HCT116 (cell line): ENCODE measurements around the gene ZNF414. TPM values are rescaled to one million over a fixed set of nuclear protein-coding genes. Genes with fewer than 3 reads are reported as not detected.
"Not testable (repeated sequence)": the region's sequence is repeated elsewhere in the genome, so short reads cannot be mapped to it uniquely, and the experiment has no call there.

Source experiments
- ATAC-seq: fragments of 200-7000 bp; cut with Tn5 transposase; 2 replicates; pipeline ENCODE4 v1.9.1; 2020; ENCODE audit warnings: mild to moderate bottlenecking, moderate library complexity
- BruUV-seq: library from RNA; stranded (reverse); fragments of 400-500 nt; replicated peaks from 2 replicates; lab custom pipeline; 2021; lab: Mats Ljungman, UMichigan
- CTCF ChIA-PET: fragments of 300-600 bp; sonication (Branson Sonifier 250); formaldehyde crosslinking; loops from one replicate; lab custom pipeline; 2021; ENCODE audit warnings: antibody characterized with exemption; lab: Charles Lee
- POLR2A ChIA-PET: fragments of 300-600, 350-600 bp; sonication (Branson Sonifier 250); formaldehyde crosslinking; loops from one replicate; lab custom pipeline; 2021; ENCODE audit warnings: antibody characterized with exemption; lab: Charles Lee
- RAD21 ChIA-PET, 2 experiments: fragments of 300-600 bp; sonication (Branson Sonifier 250); formaldehyde crosslinking; loops; one replicate each; lab custom pipeline; 2023; ENCODE audit warnings: low total read pairs in 2 of 2; ENCODE audit not compliant: uncharacterized antibody in 2 of 2, unreplicated experiment in 2 of 2, low non-redundant PET in 1 of 2; lab: Charles Lee
- DNase-seq: peaks from one replicate; pipeline ENCODE4 v3.0.0-alpha.2; 2010; ENCODE audit warnings: low read depth, low spot score
- H2AFZ ChIP-seq: fragments of 200-600 bp; shearing (Covaris generic), sonication (generic); 2 replicates; pipeline ENCODE4 v1.6.1; 2017; ENCODE audit warnings: low read depth, mixed run types, mixed read lengths, antibody characterized with exemption, low read length; ENCODE audit not compliant: poor library complexity, severe bottlenecking
- H3K27ac ChIP-seq: 2 replicates; pipeline ENCODE4 v1.5.1; 2012; ENCODE audit warnings: low read depth, low read length
- H3K27me3 ChIP-seq: fragments of 200-600 bp; sonication (generic); 2 replicates; pipeline ENCODE4 v1.6.1; 2016; ENCODE audit warnings: mixed run types, low read length, mixed read lengths; ENCODE audit not compliant: insufficient read depth
- H3K36me3 ChIP-seq, 2 experiments: fragments of 200-500 bp in 1 of 2; fragments of 200-600 bp in 1 of 2; sonication (Bioruptor generic) in 1 of 2; sonication (generic) in 1 of 2; 2 replicates each; pipeline versions ENCODE4 v1.5.1 to v1.6.1; 2014 to 2016; ENCODE audit warnings: low read length in 2 of 2, inconsistent platforms in 1 of 2, mixed read lengths in 1 of 2, mixed run types in 1 of 2; ENCODE audit not compliant: insufficient read depth in 2 of 2, control insufficient read depth in 1 of 2
- H3K4me1 ChIP-seq, 2 experiments: fragments of 200-600 bp in 1 of 2; sonication (generic) in 1 of 2; 2 replicates each; pipeline versions ENCODE4 v1.5.1 to v1.6.1; 2012 to 2017; ENCODE audit warnings: low read length in 2 of 2, inconsistent platforms in 1 of 2, mild to moderate bottlenecking in 1 of 2, mixed read lengths in 1 of 2, mixed run types in 1 of 2, moderate library complexity in 1 of 2; ENCODE audit not compliant: insufficient read depth in 2 of 2, control insufficient read depth in 1 of 2
- H3K4me2 ChIP-seq: fragments of 200-600 bp; sonication (generic); 2 replicates; pipeline ENCODE4 v1.6.1; 2017; ENCODE audit warnings: mixed run types, low read length, mixed read lengths
- H3K4me3 ChIP-seq, 2 experiments: fragments of 200-600 bp in 1 of 2; sonication (generic) in 1 of 2; replicated peaks in 1 of 2; 2 replicates each; pipeline ENCODE4 v1.5.1; 2011 to 2016; ENCODE audit warnings: low read length in 2 of 2, control low read depth in 1 of 2, low read depth in 1 of 2, mild to moderate bottlenecking in 1 of 2, mixed read lengths in 1 of 2, mixed run types in 1 of 2
- H3K79me2 ChIP-seq: fragments of 200-600 bp; sonication (generic); 2 replicates; pipeline ENCODE4 v1.6.1; 2017; ENCODE audit warnings: mild to moderate bottlenecking, mixed run types, low read length, moderate library complexity, mixed read lengths; ENCODE audit not compliant: insufficient read depth
- H3K9ac ChIP-seq: fragments of 200-600 bp; sonication (generic); 2 replicates; pipeline ENCODE4 v1.6.1; 2016; ENCODE audit warnings: low read length, mixed read lengths
- H3K9me2 ChIP-seq: fragments of 200-600 bp; sonication (generic), shearing (Covaris generic); 2 replicates; pipeline ENCODE4 v1.6.1; 2017; ENCODE audit warnings: mixed run types, mild to moderate bottlenecking, moderate library complexity; ENCODE audit not compliant: insufficient read depth
- H3K9me3 ChIP-seq, 2 experiments: fragments of 200-500 bp in 1 of 2; fragments of 200-600 bp in 1 of 2; sonication (Bioruptor generic) in 1 of 2; sonication (generic) in 1 of 2; 2 replicates each; pipeline ENCODE4 v1.6.1; 2014 to 2017; ENCODE audit warnings: low read length in 2 of 2, mixed read lengths in 2 of 2, inconsistent platforms in 1 of 2, low read depth in 1 of 2, mild to moderate bottlenecking in 1 of 2, mixed run types in 1 of 2, moderate library complexity in 1 of 2; ENCODE audit not compliant: control insufficient read depth in 1 of 2, insufficient read depth in 1 of 2
- H4K20me1 ChIP-seq: fragments of 200-600 bp; sonication (generic), shearing (Covaris generic); 2 replicates; pipeline ENCODE4 v1.6.1; 2017; ENCODE audit warnings: mixed run types, mild to moderate bottlenecking, moderate library complexity; ENCODE audit not compliant: insufficient read depth
- EGR1 ChIP-seq: IDR thresholded peaks from 2 replicates; pipeline ENCODE4 v1.6.1; 2012; ENCODE audit warnings: low read depth
- FOSL1 ChIP-seq: IDR thresholded peaks from 2 replicates; pipeline ENCODE4 v1.6.1; 2012; ENCODE audit warnings: low read depth
- POLR2A ChIP-seq: IDR thresholded peaks from 2 replicates; pipeline ENCODE4 v1.7.0; 2011; ENCODE audit warnings: borderline replicate concordance; ENCODE audit not compliant: insufficient read depth, insufficient read length; ENCODE audit errors: extremely low read depth
- intact Hi-C: fragments of 100-400 bp; cut with micrococcal nuclease; formaldehyde crosslinking; loops from 2 replicates; pipeline ENCODE4 v1.10.0; 2022
- total RNA-seq: library from RNA; stranded (reverse); gene quantifications from one replicate; pipeline ENCODE4 v1.2.1, GENCODE V29; 2021; ENCODE audit not compliant: unreplicated experiment

Gene ZNF414
- total RNA-seq, 1 experiment from 2014 or later, result 31.9 TPM

GRCh38 chr19:8514505-8515009, 590 bp upstream of the ZNF414 start:
- H2AFZ ChIP-seq, result not testable (repeated sequence)
- BruUV-seq, result TSS peak; percentile 94

GRCh38 chr19:8513036-8513686, 806 bp downstream of the ZNF414 start:
- no peaks in the 10 kb centered on the region for H4K20me1 ChIP-seq
- H3K36me3 ChIP-seq, result no peaks in the 10 kb centered on the region
- no peak for ATAC-seq
- H3K27me3 ChIP-seq, result no peaks in the 10 kb centered on the region
- H3K4me1 ChIP-seq, result peaks cover 21 to 41% of the 10 kb centered on the region in 2 experiments
- H3K4me3 ChIP-seq, result peak overlapping the region; percentile 59 to 78
- peak overlapping the region; percentile 87 for H3K4me2 ChIP-seq
- H3K27ac ChIP-seq, result peak overlapping the region; percentile 95
- ChIA-PET CTCF (interaction anchor here (1.0 to 2.0 kb wide), 8 partner anchors 8 to 610 kb away, joined by 3 to 21 read pairs (median 4); partner anchors contain the start of genes MAP2K7 and MARCHF2), RAD21 (interaction anchor here (0.7 to 1.4 kb wide), 3 partner anchors 12 to 100 kb away, joined by 3 read pairs; partner anchors contain the start of gene MARCHF2 (in 1 of the 2))
- no peak overlapping the region for H2AFZ ChIP-seq
- H3K9ac ChIP-seq, result peak overlapping the region; percentile 87
- H3K9me3 ChIP-seq, result no peaks in the 10 kb centered on the region
- no peaks in the 10 kb centered on the region for H3K9me2 ChIP-seq
- intact Hi-C loops, result loop anchor here (10.0 kb wide), 1 partner anchor 98 kb away; the partner anchor contains the start of gene MARCHF2
- TF ChIP-seq POLR2A (peak; percentile 19), EGR1 (no peak), FOSL1 (no peak)
- TF ChIP-seq, all 23 proteins: peak for 1
- POLR2A ChIA-PET, result interaction anchor here (0.7 to 3.1 kb wide), 25 partner anchors 7 to 189 kb away, joined by 3 to 69 read pairs (median 6); partner anchors contain the start of genes ANGPTL4, HNRNPM, MARCHF2 and MYO1F
- H3K79me2 ChIP-seq, result no peaks in the 10 kb centered on the region
- TSS peak; percentile 72 for BruUV-seq
- DNase-seq, result no peak

More at GRCh38 chr19:8514505-8515009, 590 bp upstream of the ZNF414 start:
- H3K4me3 ChIP-seq, result peak overlapping the region; percentile 59 to 78
- peaks cover 21 to 41% of the 10 kb centered on the region in 2 experiments for H3K4me1 ChIP-seq
- intact Hi-C loops, result loop anchor here (10.0 kb wide), 1 partner anchor 100 kb away; the partner anchor contains the start of gene MARCHF2
- POLR2A ChIA-PET, result interaction anchor here (0.9 to 3.1 kb wide), 17 partner anchors 9 to 248 kb away, joined by 3 to 69 read pairs (median 6); partner anchors contain the start of genes HNRNPM, MARCHF2, MYO1F and RAB11B
- CTCF ChIA-PET, result interaction anchor here (1.0 to 2.0 kb wide), 5 partner anchors 9 to 167 kb away, joined by 4 to 21 read pairs (median 5); partner anchors contain the start of gene MARCHF2
- H3K4me2 ChIP-seq, result peak overlapping the region; percentile 87
- not testable (repeated sequence) for H3K79me2 ChIP-seq, H3K36me3 ChIP-seq, H3K9me3 ChIP-seq, DNase-seq, ATAC-seq, H3K9me2 ChIP-seq, H4K20me1 ChIP-seq, H3K27me3 ChIP-seq
- peak overlapping the region; percentile 95 for H3K27ac ChIP-seq
- RAD21 ChIA-PET, result interaction anchor here (0.8 to 1.4 kb wide), 2 partner anchors 101 kb away, joined by 3 read pairs; partner anchors contain the start of gene MARCHF2 (in 2 of the 2)
- H3K9ac ChIP-seq, result peak overlapping the region; percentile 87
